Measurements from ENCODE around the gene ST7L. TPM values are rescaled to one million over a fixed set of nuclear protein-coding genes. Genes with fewer than 3 reads are reported as not detected.

ST7L gene
- polyA plus RNA-seq, 1 donor (not counting 4 experiments of a cell fraction or from before 2014, with no cell fraction given) = 13.4 TPM

- no peaks in the 10 kb centered on the region for H3K36me3 ChIP-seq (ENCODE audit: control insufficient read depth in 2 of 2, extremely low read depth in 1 of 2, insufficient read depth in 2 of 2, low read length in 2 of 2)
- no peak for DNase-seq (ENCODE audit: low read depth, low spot score)
- H3K79me2 ChIP-seq (ENCODE audit: control insufficient read depth, insufficient read depth, low read length) = no peaks in the 10 kb centered on the region
- H3K27me3 ChIP-seq (ENCODE audit: control insufficient read depth, extremely low read depth, insufficient read depth, low read length) = no peaks in the 10 kb centered on the region
- H2AFZ ChIP-seq (ENCODE audit: control insufficient read depth, low read length) = no peak overlapping the region
- H3K9ac ChIP-seq (ENCODE audit: control insufficient read depth, extremely low read depth, insufficient read depth, low read length) = no peak overlapping the region
- H3K4me3 ChIP-seq (ENCODE audit: control insufficient read depth in 2 of 3, extremely low read depth in 1 of 3, insufficient read depth in 2 of 3, low read depth in 1 of 3, low read length in 3 of 3) = no peak overlapping the region
- H4K20me1 ChIP-seq (ENCODE audit: control insufficient read depth, extremely low read depth, insufficient read depth, low read length) = no peaks in the 10 kb centered on the region
- H3K27ac ChIP-seq (ENCODE audit: control insufficient read depth, insufficient read depth, low read length) = no peak overlapping the region
- dilution Hi-C loops (cut with MboI; ENCODE audit: extremely low pct_ligation_motif_present, low sequenced_read_pairs) = no loop called here
- H3K9me3 ChIP-seq (ENCODE audit: control insufficient read depth, low read depth, low read length) = no peaks in the 10 kb centered on the region
- TF ChIP-seq CTCF (optimal IDR thresholded peaks at IDR 0.05 in 1 of 3, IDR thresholded peaks at IDR 0.05 in 1 of 3, conservative IDR thresholded peaks at IDR 0.05 in 1 of 3; ENCODE audit: extremely low read depth in 1 of 3, insufficient read depth in 2 of 3, low read length in 3 of 3) = no peak
- TF ChIP-seq EZH2 (IDR thresholded peaks at IDR 0.05; ENCODE audit: low read length) = no peak
- no peak for FAIRE-seq
- no peaks in the 10 kb centered on the region for H3K9me1 ChIP-seq (ENCODE audit: control insufficient read depth, extremely low read depth, insufficient read depth, low read length)
- no peak overlapping the region for H3K4me2 ChIP-seq (ENCODE audit: control insufficient read depth, extremely low read depth, insufficient read depth, low read depth, low read length)
- H3K4me1 ChIP-seq (ENCODE audit: control insufficient read depth, extremely low read depth, insufficient read depth, low read length) = peaks cover 13% of the 10 kb centered on the region
Measured at GRCh38 chr1:112549590-112549989, 69.4 kb downstream of the ST7L start.

GRCh38 chr1:112548547-112548946 is 70.4 kb downstream of the ST7L start:
- Histone ChIP-seq H3K27ac (ENCODE audit: control insufficient read depth, insufficient read depth, low read length) (no peak overlapping the region), H3K79me2 (ENCODE audit: control insufficient read depth, insufficient read depth, low read length) (no peaks in the 10 kb centered on the region), H3K9me3 (ENCODE audit: control insufficient read depth, low read depth, low read length) (no peaks in the 10 kb centered on the region), H3K9me1 (ENCODE audit: control insufficient read depth, extremely low read depth, insufficient read depth, low read length) (no peaks in the 10 kb centered on the region), H3K4me1 (ENCODE audit: control insufficient read depth, extremely low read depth, insufficient read depth, low read length) (peaks cover 20% of the 10 kb centered on the region), H3K27me3 (ENCODE audit: control insufficient read depth, extremely low read depth, insufficient read depth, low read length) (no peaks in the 10 kb centered on the region), H2AFZ (ENCODE audit: control insufficient read depth, low read length) (no peak overlapping the region), H3K9ac (ENCODE audit: control insufficient read depth, extremely low read depth, insufficient read depth, low read length) (no peak overlapping the region), H3K36me3 (ENCODE audit: control insufficient read depth in 2 of 2, extremely low read depth in 1 of 2, insufficient read depth in 2 of 2, low read length in 2 of 2) (no peaks in the 10 kb centered on the region), H3K4me2 (ENCODE audit: control insufficient read depth, extremely low read depth, insufficient read depth, low read depth, low read length) (no peak overlapping the region), H3K4me3 (ENCODE audit: control insufficient read depth in 2 of 3, extremely low read depth in 1 of 3, insufficient read depth in 2 of 3, low read depth in 1 of 3, low read length in 3 of 3) (no peak overlapping the region), H4K20me1 (ENCODE audit: control insufficient read depth, extremely low read depth, insufficient read depth, low read length) (no peaks in the 10 kb centered on the region)
- no peak for TF ChIP-seq EZH2 (IDR thresholded peaks at IDR 0.05; ENCODE audit: low read length)
- no peak for TF ChIP-seq CTCF (optimal IDR thresholded peaks at IDR 0.05 in 1 of 3, IDR thresholded peaks at IDR 0.05 in 1 of 3, conservative IDR thresholded peaks at IDR 0.05 in 1 of 3; ENCODE audit: extremely low read depth in 1 of 3, insufficient read depth in 2 of 3, low read length in 3 of 3)
- dilution Hi-C loops (cut with MboI; ENCODE audit: extremely low pct_ligation_motif_present, low sequenced_read_pairs) = no loop called here
- DNase-seq (ENCODE audit: low read depth, low spot score) (no peak), FAIRE-seq (no peak)

Data from keratinocyte (primary cell).